GM18867 (cell line): ENCODE measurements around the gene KAT2B.
"Not testable (repeated sequence)": the region's sequence is repeated elsewhere in the genome, so short reads cannot be mapped to it uniquely, and the experiment has no call there.

Source experiments
- ATAC-seq: cut with Tn5 transposase; IDR thresholded peaks from one replicate; pipeline ENCODE4 v1.9.1; 2021; ENCODE audit warnings: mild to moderate bottlenecking, moderate library complexity; ENCODE audit not compliant: unreplicated experiment

KAT2B gene

GRCh38 chr3:20039765-20040547 lies at the start of gene KAT2B:
TSS of gene KAT2B (plus strand) at chr3:20040446. CDS start at chr3:20040478, 32 bp downstream.
- peak; percentile 68 for ATAC-seq

GRCh38 chr3:19994796-19995195 lies 45.5 kb upstream of the KAT2B start:
- no peak for ATAC-seq

GRCh38 chr3:19997502-19997901 lies 42.7 kb upstream of the KAT2B start:
- ATAC-seq: no peak

GRCh38 chr3:20001932-20002331 lies 38.3 kb upstream of the KAT2B start:
- no peak for ATAC-seq

GRCh38 chr3:20007960-20008359 lies 32.3 kb upstream of the KAT2B start:
- ATAC-seq: no peak

GRCh38 chr3:20008646-20009045 lies 31.6 kb upstream of the KAT2B start:
- no peak for ATAC-seq

- ATAC-seq: no peak
Observed at GRCh38 chr3:20012164-20012563, 28.1 kb upstream of the KAT2B start, which contains the start of gene PP2D1. TSS of gene PP2D1 (minus strand) at chr3:20012264. CDS start at chr3:20012072, 192 bp downstream.

- ATAC-seq: no peak
Observed at GRCh38 chr3:20013396-20013795, 26.9 kb upstream of the KAT2B start.

- no peak for ATAC-seq
Observed at GRCh38 chr3:20015525-20015924, 24.7 kb upstream of the KAT2B start.

GRCh38 chr3:20016076-20016475 lies 24.2 kb upstream of the KAT2B start:
- ATAC-seq: not testable (repeated sequence)

GRCh38 chr3:20022954-20023622 lies 17.2 kb upstream of the KAT2B start:
- ATAC-seq: no peak

GRCh38 chr3:20023623-20024405 lies 16.4 kb upstream of the KAT2B start:
- ATAC-seq: no peak

GRCh38 chr3:20027136-20027535 lies 13.1 kb upstream of the KAT2B start:
- no peak for ATAC-seq

- ATAC-seq: no peak
Observed at GRCh38 chr3:20028905-20029331, 11.3 kb upstream of the KAT2B start.

- not testable (repeated sequence) for ATAC-seq
Observed at GRCh38 chr3:20031939-20032338, 8.3 kb upstream of the KAT2B start.

GRCh38 chr3:20035019-20035418 lies 5.2 kb upstream of the KAT2B start:
- no peak for ATAC-seq

- no peak for ATAC-seq
Observed at GRCh38 chr3:20037255-20037996, 2.8 kb upstream of the KAT2B start.

- no peak for ATAC-seq
Observed at GRCh38 chr3:20038699-20039465, 1.4 kb upstream of the KAT2B start.

- no peak for ATAC-seq
Observed at GRCh38 chr3:20039466-20039764, 831 bp upstream of the KAT2B start.

GRCh38 chr3:20040548-20041196 lies 426 bp downstream of the KAT2B start:
- ATAC-seq: peak; percentile 38
